ENCODE results near the gene BMPR1B. TPM values are rescaled to one million over a fixed set of nuclear protein-coding genes. Genes with fewer than 3 reads are reported as not detected.

The BMPR1B gene
- total and polyA plus RNA-seq, 2 of the 4 experiments (the other 2 are of a cell fraction), result 0.24 to 0.90 TPM

GRCh38 chr4:95122001-95122400 is 364.2 kb downstream of the BMPR1B start:
- no peaks in the 10 kb centered on the region for H3K9me1 ChIP-seq (ENCODE audit: insufficient read depth, low read length)
- no peak overlapping the region for H3K4me2 ChIP-seq (ENCODE audit: low read depth, low read length)
- H3K9me3 ChIP-seq (ENCODE audit: control insufficient read depth, insufficient read depth, low read length), result no peaks in the 10 kb centered on the region
- H4K20me1 ChIP-seq (ENCODE audit: insufficient read depth, low read length), result no peaks in the 10 kb centered on the region
- H3K4me1 ChIP-seq (ENCODE audit: control insufficient read depth, insufficient read depth, low read length), result no peaks in the 10 kb centered on the region
- H3K4me3 ChIP-seq (ENCODE audit: insufficient read depth, low read depth, low read length), result no peak overlapping the region
- H3K23ac ChIP-seq (ENCODE audit: low read depth, low read length), result no peak overlapping the region
- dilution Hi-C loops (cut with HindIII; ENCODE audit: low sequenced_read_pairs, unreplicated experiment), result loop anchor here (25.0 kb wide), 1 partner anchor 485 kb away; no protein-coding TSS in a partner anchor
- no peaks in the 10 kb centered on the region for H3K79me1 ChIP-seq (ENCODE audit: low read depth in 1 of 2, low read length in 2 of 2)
- no peak for TF ChIP-seq BHLHE40 (IDR thresholded peaks at IDR 0.05; ENCODE audit: low read depth, low read length)
- no peak for TF ChIP-seq MAFK (IDR thresholded peaks at IDR 0.05; ENCODE audit: low read depth, low read length)
- no peak for TF ChIP-seq CTCF (conservative IDR thresholded peaks at IDR 0.05; ENCODE audit: low read depth, low read length)
- TF ChIP-seq, protein P1, sequence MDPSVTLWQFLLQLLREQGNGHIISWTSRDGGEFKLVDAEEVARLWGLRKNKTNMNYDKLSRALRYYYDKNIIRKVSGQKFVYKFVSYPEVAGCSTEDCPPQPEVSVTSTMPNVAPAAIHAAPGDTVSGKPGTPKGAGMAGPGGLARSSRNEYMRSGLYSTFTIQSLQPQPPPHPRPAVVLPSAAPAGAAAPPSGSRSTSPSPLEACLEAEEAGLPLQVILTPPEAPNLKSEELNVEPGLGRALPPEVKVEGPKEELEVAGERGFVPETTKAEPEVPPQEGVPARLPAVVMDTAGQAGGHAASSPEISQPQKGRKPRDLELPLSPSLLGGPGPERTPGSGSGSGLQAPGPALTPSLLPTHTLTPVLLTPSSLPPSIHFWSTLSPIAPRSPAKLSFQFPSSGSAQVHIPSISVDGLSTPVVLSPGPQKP (IDR thresholded peaks at IDR 0.05; ENCODE audit: borderline replicate concordance, low read depth, low read length), result no peak
- no peak for TF ChIP-seq RCOR1 (IDR thresholded peaks at IDR 0.05; ENCODE audit: insufficient replicate concordance, low read length)
- no peak for TF ChIP-seq USF2 (IDR thresholded peaks at IDR 0.05; ENCODE audit: low read depth, low read length)
- TF ChIP-seq CHD1 (IDR thresholded peaks at IDR 0.05; ENCODE audit: low read depth, low read length), result no peak
- TF ChIP-seq POLR2A (IDR thresholded peaks at IDR 0.05; ENCODE audit: low read depth, low read length), result no peak
- TF ChIP-seq FOS (IDR thresholded peaks at IDR 0.05; ENCODE audit: low read depth, low read length), result no peak
- in situ Hi-C loops (cut with MboI; ENCODE audit: low sequenced_read_pairs), result loop anchor here (25.0 kb wide), 3 partner anchors 360 to 1335 kb away; partner anchors contain the start of gene BMPR1B
- CTCF ChIA-PET, result no interaction called here
- no peak overlapping the region for H3K9ac ChIP-seq (ENCODE audit: low read depth, low read length)
- H3K36me3 ChIP-seq (ENCODE audit: control insufficient read depth, insufficient read depth, low read length), result no peaks in the 10 kb centered on the region
- DNase-seq, result no peak
- POLR2A ChIA-PET (ENCODE audit: unreplicated experiment), result interaction anchor here (0.7 kb wide), 1 partner anchor 80 kb away, joined by 3 read pairs; no protein-coding TSS in a partner anchor
- peaks cover 1% of the 10 kb centered on the region; the same call in 1 of the 2 replicates for H3K27me3 ChIP-seq (ENCODE audit: control insufficient read depth, insufficient read depth, low read length)
- H4K91ac ChIP-seq (ENCODE audit: insufficient read depth, low read depth, low read length), result no peak overlapping the region
- no peak overlapping the region for H2AK5ac ChIP-seq (ENCODE audit: low read depth, low read length)
- H2AK9ac ChIP-seq (replicated peaks; ENCODE audit: low read depth, low read length, poor library complexity), result no peak overlapping the region
- no peak overlapping the region for H2BK120ac ChIP-seq (ENCODE audit: low read depth, low read length)
- H4K8ac ChIP-seq (ENCODE audit: low read depth in 2 of 2, low read length in 2 of 2), result no peak overlapping the region
- WGBS, 2 experiments (ENCODE audit: extremely low coverage in 2 of 2, insufficient read length in 1 of 2), result 84% methylated on average over 7 of the region's 9 CpGs; no CpG with 5 or more reads in 1 of the 2 experiments
- H3K4ac ChIP-seq (ENCODE audit: low read depth, low read length), result no peak overlapping the region
- no TSS peak for BruUV-seq (replicated peaks)
- no peak overlapping the region for H4K5ac ChIP-seq (ENCODE audit: low read depth, low read length)
- no peak overlapping the region for H3K14ac ChIP-seq (replicated peaks; ENCODE audit: low read depth, low read length)
- intact Hi-C loops (cut with micrococcal nuclease), result no loop called here
- H2BK20ac ChIP-seq (ENCODE audit: low read depth, low read length), result no peak overlapping the region
- H3K27ac ChIP-seq (ENCODE audit: insufficient read depth, low read length), result no peak overlapping the region
- no peak overlapping the region for H2BK5ac ChIP-seq (ENCODE audit: low read depth, low read length, poor library complexity, severe bottlenecking)
- H2BK15ac ChIP-seq (ENCODE audit: low read depth, low read length), result no peak overlapping the region
- no peak overlapping the region for H2AFZ ChIP-seq (replicated peaks; ENCODE audit: low read length, poor library complexity)
- ATAC-seq (ENCODE audit: low read depth), result no peak
- no peak overlapping the region for H3K18ac ChIP-seq (ENCODE audit: low read depth, low read length)
- H3K56ac ChIP-seq (ENCODE audit: extremely low read depth, insufficient read depth, low read length), result no peak overlapping the region

Data from IMR-90 (cell line).